Trophoblast cell (in vitro differentiated cells and primary cell): ENCODE results near the gene TRIM69.
"Not testable (repeated sequence)": the region's sequence is repeated elsewhere in the genome, so short reads cannot be mapped to it uniquely, and the experiment has no call there.

Experiments
- DNase-seq, 2 donors: peaks; one replicate each; pipeline ENCODE4 v3.0.0-alpha.2; 2016
- H2AFZ ChIP-seq: 2 replicates; pipeline ENCODE4 v1.6.1; 2013; ENCODE audit warnings: low read length, moderate library complexity, mild to moderate bottlenecking; ENCODE audit not compliant: insufficient read depth, poor library complexity
- H2AK5ac ChIP-seq: 2 replicates; pipeline ENCODE4 v1.6.1; 2013; ENCODE audit warnings: mild to moderate bottlenecking, low read length
- H2BK120ac ChIP-seq: 2 replicates; pipeline ENCODE4 v1.6.1; 2013; ENCODE audit warnings: low read length, mild to moderate bottlenecking, moderate library complexity; ENCODE audit not compliant: insufficient read depth, poor library complexity
- H2BK12ac ChIP-seq: 2 replicates; pipeline ENCODE4 v1.6.1; 2013; ENCODE audit warnings: mild to moderate bottlenecking, low read length, moderate library complexity
- H2BK5ac ChIP-seq: 2 replicates; pipeline ENCODE4 v1.6.1; 2013; ENCODE audit warnings: low read length, low read depth, moderate library complexity, mild to moderate bottlenecking; ENCODE audit not compliant: poor library complexity
- H3K14ac ChIP-seq: 2 replicates; pipeline ENCODE4 v1.6.1; 2013; ENCODE audit warnings: mild to moderate bottlenecking, low read length
- H3K18ac ChIP-seq: 2 replicates; pipeline ENCODE4 v1.6.1; 2013; ENCODE audit warnings: mild to moderate bottlenecking, low read length
- H3K23ac ChIP-seq: 2 replicates; pipeline ENCODE4 v1.6.1; 2013; ENCODE audit warnings: low read length
- H3K27ac ChIP-seq: 2 replicates; pipeline ENCODE4 v1.5.1; 2013; ENCODE audit warnings: low read depth, mild to moderate bottlenecking, inconsistent platforms, low read length, moderate library complexity
- H3K27me3 ChIP-seq: 2 replicates; pipeline ENCODE4 v1.6.1; 2013; ENCODE audit warnings: inconsistent platforms, mild to moderate bottlenecking, low read length, moderate library complexity; ENCODE audit not compliant: insufficient read depth
- H3K36me3 ChIP-seq, 2 experiments: 1 replicate in 1 of 2; 2 replicates in 1 of 2; pipeline ENCODE4 v1.6.1; 2013; ENCODE audit warnings: low read length in 2 of 2, mild to moderate bottlenecking in 2 of 2, moderate library complexity in 1 of 2; ENCODE audit not compliant: insufficient read depth in 2 of 2, control insufficient read depth in 1 of 2
- H3K4ac ChIP-seq: 2 replicates; pipeline ENCODE4 v1.6.1; 2013; ENCODE audit warnings: low read depth, mild to moderate bottlenecking, low read length, moderate library complexity
- H3K4me1 ChIP-seq, 2 experiments: 1 replicate in 1 of 2; 2 replicates in 1 of 2; pipeline ENCODE4 v1.6.1; 2013; ENCODE audit warnings: low read length in 2 of 2, mild to moderate bottlenecking in 2 of 2, moderate library complexity in 1 of 2; ENCODE audit not compliant: insufficient read depth in 2 of 2, control insufficient read depth in 1 of 2
- H3K4me2 ChIP-seq: 2 replicates; pipeline ENCODE4 v1.6.1; 2013; ENCODE audit warnings: inconsistent platforms, mild to moderate bottlenecking, low read length, moderate library complexity
- H3K4me3 ChIP-seq: 2 replicates; pipeline ENCODE4 v1.5.1; 2013; ENCODE audit warnings: mild to moderate bottlenecking, low read depth, low read length, inconsistent platforms
- H3K79me1 ChIP-seq: one replicate; pipeline ENCODE4 v1.6.1; 2013; ENCODE audit warnings: low read length
- H3K79me2 ChIP-seq: 2 replicates; pipeline ENCODE4 v1.6.1; 2013; ENCODE audit warnings: low read length, mild to moderate bottlenecking; ENCODE audit not compliant: control insufficient read depth, insufficient read depth, poor library complexity
- H3K9ac ChIP-seq: 2 replicates; pipeline ENCODE4 v1.6.1; 2013; ENCODE audit warnings: mild to moderate bottlenecking, low read length
- H3K9me3 ChIP-seq: 2 replicates; pipeline ENCODE4 v1.6.1; 2013; ENCODE audit warnings: low read depth, mild to moderate bottlenecking, control low read depth, inconsistent platforms, low read length; ENCODE audit not compliant: insufficient read depth
- H4K12ac ChIP-seq: 2 replicates; pipeline ENCODE4 v1.6.1; 2013; ENCODE audit warnings: low read depth, mild to moderate bottlenecking, low read length, moderate library complexity
- H4K8ac ChIP-seq: 2 replicates; pipeline ENCODE4 v1.6.1; 2013; ENCODE audit warnings: low read depth, mild to moderate bottlenecking, low read length, moderate library complexity
- H4K91ac ChIP-seq: one replicate; pipeline ENCODE4 v1.6.1; 2013; ENCODE audit warnings: low read depth, mild to moderate bottlenecking, low read length, moderate library complexity
- WGBS: extraction: QIAGEN DNeasy Blood & Tissue Kit; methylation state at CpG from one replicate; pipeline ENCODE4 v1.1.7; 2013; ENCODE audit warnings: missing lambda C conversion rate; ENCODE audit not compliant: insufficient read length, insufficient coverage; ENCODE audit errors: extremely low coverage; 5-methylcytosine and 5-hydroxymethylcytosine counted together

Gene TRIM69

DNA sequence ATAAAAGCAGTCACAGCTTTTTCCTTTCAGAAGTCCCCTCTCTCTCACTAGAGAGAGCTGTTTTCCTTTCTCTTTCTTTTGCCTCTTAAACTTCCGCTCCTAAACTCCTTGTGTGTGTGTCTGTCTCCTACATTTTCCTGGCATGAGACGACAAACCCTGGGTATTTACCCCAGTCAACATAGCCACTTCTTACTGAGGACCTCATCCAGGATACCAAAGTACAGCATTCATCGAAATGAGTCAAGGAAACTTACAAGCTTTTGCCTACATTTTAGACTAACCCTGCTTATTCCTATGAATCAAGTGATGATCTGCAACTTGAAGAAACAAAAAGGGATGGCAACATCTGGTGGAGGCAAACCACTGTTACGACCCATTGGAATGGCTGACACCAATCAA is 41.9 kb upstream of the TRIM69 start:
- H3K4me2 ChIP-seq, result no peak overlapping the region
- WGBS, result no CpG with 5 or more reads among the region's 4 CpGs

DNA sequence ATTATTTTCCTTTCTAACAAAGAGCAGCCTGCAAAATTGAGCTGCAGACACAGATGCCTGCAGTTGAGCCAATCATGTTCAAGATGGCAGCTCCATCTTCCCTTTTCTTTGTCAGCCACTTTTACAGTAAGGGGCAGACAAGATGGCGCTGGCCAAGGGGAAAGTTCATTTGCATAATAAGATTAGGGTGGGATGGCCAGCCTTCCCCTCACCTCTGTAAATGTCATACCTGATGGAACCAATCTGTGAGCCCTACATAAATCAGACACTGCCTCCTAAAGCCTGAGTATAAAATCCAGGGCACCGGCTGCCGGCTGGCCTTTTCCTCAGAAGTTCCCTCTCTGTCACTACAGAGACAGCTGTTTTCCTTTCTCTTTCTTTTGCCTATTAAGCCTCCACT is 41.0 kb upstream of the TRIM69 start:
- H2AK5ac ChIP-seq, result no peak overlapping the region
- no peaks in the 10 kb centered on the region for H3K4me1 ChIP-seq
- no peak overlapping the region for H3K18ac ChIP-seq
- H2AFZ ChIP-seq, result no peak overlapping the region
- H4K91ac ChIP-seq, result no peak overlapping the region
- no peak overlapping the region for H3K4me2 ChIP-seq
- H3K36me3 ChIP-seq, result no peaks in the 10 kb centered on the region
- H3K4me3 ChIP-seq, result no peak overlapping the region
- H3K79me1 ChIP-seq, result no peaks in the 10 kb centered on the region
- no peak for DNase-seq
- H3K14ac ChIP-seq, result no peak overlapping the region
- no peaks in the 10 kb centered on the region for H3K79me2 ChIP-seq
- no peak overlapping the region for H3K9ac ChIP-seq
- WGBS, result no CpG with 5 or more reads among the region's 3 CpGs
- H2BK5ac ChIP-seq, result no peak overlapping the region
- no peak overlapping the region for H2BK12ac ChIP-seq
- no peaks in the 10 kb centered on the region for H3K27me3 ChIP-seq
- no peak overlapping the region for H4K12ac ChIP-seq
- H3K4ac ChIP-seq, result no peak overlapping the region
- H2BK120ac ChIP-seq, result no peak overlapping the region
- no peak overlapping the region for H4K8ac ChIP-seq
- no peak overlapping the region for H3K23ac ChIP-seq
- no peak overlapping the region for H3K27ac ChIP-seq
- H3K9me3 ChIP-seq, result no peaks in the 10 kb centered on the region

More for the DNA sequence above, 41.9 kb upstream of the TRIM69 start:
- H3K4me1 ChIP-seq, result no peaks in the 10 kb centered on the region
- DNase-seq, result no peak
- no peak overlapping the region for H2BK5ac ChIP-seq
- H3K23ac ChIP-seq, result no peak overlapping the region
- H3K9ac ChIP-seq, result no peak overlapping the region
- H3K79me1 ChIP-seq, result no peaks in the 10 kb centered on the region
- H2AFZ ChIP-seq, result no peak overlapping the region
- no peak overlapping the region for H2BK120ac ChIP-seq
- no peak overlapping the region for H3K4me3 ChIP-seq
- no peak overlapping the region for H4K12ac ChIP-seq
- H3K27ac ChIP-seq, result no peak overlapping the region
- no peak overlapping the region for H2AK5ac ChIP-seq
- no peak overlapping the region for H4K8ac ChIP-seq
- H4K91ac ChIP-seq, result no peak overlapping the region
- no peaks in the 10 kb centered on the region for H3K9me3 ChIP-seq
- no peak overlapping the region for H3K4ac ChIP-seq
- no peak overlapping the region for H3K14ac ChIP-seq
- H3K36me3 ChIP-seq, result no peaks in the 10 kb centered on the region
- no peaks in the 10 kb centered on the region for H3K79me2 ChIP-seq
- H3K18ac ChIP-seq, result no peak overlapping the region
- H2BK12ac ChIP-seq, result no peak overlapping the region
- no peaks in the 10 kb centered on the region for H3K27me3 ChIP-seq

DNA sequence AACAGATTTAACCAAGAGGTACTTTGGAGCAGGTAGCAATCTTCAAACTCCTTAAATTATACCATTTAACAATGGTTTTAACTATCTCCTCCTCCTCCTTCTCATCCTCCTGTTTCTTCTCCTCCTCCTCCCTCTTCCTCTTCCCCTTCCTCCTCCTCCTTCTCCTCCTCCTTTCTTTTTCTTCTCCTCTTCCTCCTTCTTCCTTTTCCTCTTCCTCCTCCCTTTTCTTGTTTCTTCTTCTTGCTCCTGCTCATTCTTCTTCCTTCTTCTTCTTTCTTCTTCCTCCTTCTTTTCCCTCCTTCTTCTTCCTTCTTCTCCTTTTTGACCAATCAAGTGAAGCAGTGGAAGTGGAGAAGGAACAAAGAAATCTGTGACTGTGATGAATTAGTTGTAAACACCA is 39.3 kb upstream of the TRIM69 start:
- Histone ChIP-seq H3K79me1 (no peaks in the 10 kb centered on the region), H3K4me2 (no peak overlapping the region), H4K91ac (no peak overlapping the region), H2BK120ac (no peak overlapping the region), H3K36me3 (no peaks in the 10 kb centered on the region), H2AFZ (no peak overlapping the region), H3K4ac (no peak overlapping the region), H3K4me3 (no peak overlapping the region), H3K4me1 (no peaks in the 10 kb centered on the region), H4K8ac (no peak overlapping the region), H3K27ac (no peak overlapping the region), H2BK12ac (no peak overlapping the region), H3K9ac (no peak overlapping the region), H3K14ac (no peak overlapping the region), H2BK5ac (no peak overlapping the region), H3K79me2 (no peaks in the 10 kb centered on the region), H3K23ac (no peak overlapping the region), H4K12ac (no peak overlapping the region), H3K9me3 (no peaks in the 10 kb centered on the region), H2AK5ac (no peak overlapping the region), H3K18ac (no peak overlapping the region), H3K27me3 (no peaks in the 10 kb centered on the region)
- DNase-seq, result no peak

DNA sequence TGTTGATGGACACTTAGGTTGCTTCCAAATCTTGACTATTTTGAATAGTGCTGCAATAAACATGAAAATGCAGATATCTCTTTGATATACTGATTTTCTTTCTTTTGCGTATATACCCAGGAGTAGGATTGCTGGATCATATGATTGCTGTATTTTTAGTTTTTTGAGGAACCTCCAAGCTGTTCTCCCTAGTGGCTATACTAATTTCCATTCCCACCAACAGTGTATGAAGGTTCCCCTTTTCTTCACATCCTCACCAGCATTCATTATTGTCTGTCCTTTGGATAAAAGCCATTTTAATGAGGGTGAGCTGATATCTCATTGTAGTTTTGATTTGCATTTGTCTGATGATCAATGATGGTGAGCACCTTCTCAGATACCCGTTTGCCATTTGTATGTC is 37.7 kb upstream of the TRIM69 start:
- no peak overlapping the region for H2AK5ac ChIP-seq

DNA sequence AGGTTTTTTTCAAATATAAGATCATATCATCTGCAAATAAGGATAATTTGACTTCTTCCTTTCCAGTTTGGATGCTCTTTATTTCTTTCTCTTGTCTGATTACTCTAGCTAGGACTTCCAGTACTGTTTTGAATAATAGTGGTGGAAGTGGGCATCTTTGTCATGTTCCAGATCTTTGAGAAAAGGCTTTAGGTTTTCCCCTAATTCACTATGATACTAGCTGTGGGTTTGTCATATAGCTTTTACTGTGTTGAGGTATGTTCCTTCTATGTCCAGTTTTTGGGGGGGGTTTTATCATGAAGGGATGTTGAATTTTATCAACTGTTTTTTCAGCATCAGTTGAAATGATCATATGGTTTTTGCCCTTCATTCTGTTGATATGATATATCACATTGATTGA is 35.7 kb upstream of the TRIM69 start:
- H2BK5ac ChIP-seq, H3K9ac ChIP-seq, H3K23ac ChIP-seq, H3K36me3 ChIP-seq, H3K27me3 ChIP-seq, DNase-seq, H3K9me3 ChIP-seq, H3K79me2 ChIP-seq, H3K4ac ChIP-seq, H2AFZ ChIP-seq, H3K14ac ChIP-seq, H2BK120ac ChIP-seq, H4K8ac ChIP-seq, H4K12ac ChIP-seq, H3K4me3 ChIP-seq, H2BK12ac ChIP-seq, H3K4me1 ChIP-seq, H3K18ac ChIP-seq, H3K79me1 ChIP-seq, H2AK5ac ChIP-seq, H3K4me2 ChIP-seq, H3K27ac ChIP-seq, H4K91ac ChIP-seq: not testable (repeated sequence)

More for the DNA sequence above, 37.7 kb upstream of the TRIM69 start:
- H3K9me3 ChIP-seq, result no peaks in the 10 kb centered on the region
- H3K9ac ChIP-seq, result no peak overlapping the region
- no peak overlapping the region for H4K12ac ChIP-seq
- no peak overlapping the region for H3K4me3 ChIP-seq
- H3K36me3 ChIP-seq, result no peaks in the 10 kb centered on the region
- H3K14ac ChIP-seq, result no peak overlapping the region
- no peaks in the 10 kb centered on the region for H3K4me1 ChIP-seq
- no peak overlapping the region for H3K4ac ChIP-seq
- H3K27me3 ChIP-seq, result no peaks in the 10 kb centered on the region
- no CpG with 5 or more reads among the region's 2 CpGs for WGBS
- H4K91ac ChIP-seq, result no peak overlapping the region
- no peaks in the 10 kb centered on the region for H3K79me2 ChIP-seq
- no peak overlapping the region for H3K27ac ChIP-seq
- H3K79me1 ChIP-seq, result no peaks in the 10 kb centered on the region
- no peak overlapping the region for H2BK12ac ChIP-seq
- DNase-seq, result no peak
- H2BK120ac ChIP-seq, result no peak overlapping the region
- H2BK5ac ChIP-seq, result no peak overlapping the region
- no peak overlapping the region for H3K23ac ChIP-seq
- no peak overlapping the region for H3K18ac ChIP-seq
- no peak overlapping the region for H3K4me2 ChIP-seq
- H4K8ac ChIP-seq, result no peak overlapping the region
- H2AFZ ChIP-seq, result no peak overlapping the region
